Loucy (cell line): ENCODE measurements around the gene SLC35A4.

Source experiments
- H2AFZ ChIP-seq: fragments of 200-600 bp; sonication (generic); 2 replicates; pipeline ENCODE4 v1.6.0; 2016; ENCODE audit warnings: antibody characterized with exemption, mild to moderate bottlenecking, low read length, moderate library complexity
- H3F3A ChIP-seq: fragments of 200-600 bp; 2 replicates; pipeline ENCODE4 v1.6.0; 2016; ENCODE audit warnings: antibody characterized with exemption, low read depth, mild to moderate bottlenecking
- H3K27me3 ChIP-seq: fragments of 200-600 bp; sonication (generic); 2 replicates; pipeline ENCODE4 v1.6.1; 2014; ENCODE audit warnings: low read length, mild to moderate bottlenecking; ENCODE audit not compliant: insufficient read depth, poor library complexity, severe bottlenecking
- H3K36me3 ChIP-seq: fragments of 200-600 bp; sonication (generic); 2 replicates; pipeline ENCODE4 v1.6.1; 2016; ENCODE audit warnings: low read length; ENCODE audit not compliant: insufficient read depth
- H3K4me1 ChIP-seq: fragments of 200-600 bp; sonication (generic); 2 replicates; pipeline ENCODE4 v1.5.1; 2014; ENCODE audit warnings: low read length, mild to moderate bottlenecking; ENCODE audit not compliant: insufficient read depth, poor library complexity, severe bottlenecking
- H3K4me2 ChIP-seq: fragments of 200-600 bp; sonication (generic); 2 replicates; pipeline ENCODE4 v1.6.0; 2014; ENCODE audit warnings: antibody characterized with exemption, low read length, low read depth, mild to moderate bottlenecking; ENCODE audit not compliant: poor library complexity, severe bottlenecking
- H3K4me3 ChIP-seq: fragments of 200-600 bp; sonication (generic); 2 replicates; pipeline ENCODE4 v1.5.1; 2014; ENCODE audit warnings: low read length, mild to moderate bottlenecking, mixed read lengths; ENCODE audit not compliant: poor library complexity, severe bottlenecking
- H3K79me2 ChIP-seq: fragments of 200-600 bp; sonication (generic); 2 replicates; pipeline ENCODE4 v1.6.1; 2014; ENCODE audit warnings: low read length; ENCODE audit not compliant: insufficient read depth
- H3K9ac ChIP-seq: fragments of 200-600 bp; sonication (generic); 2 replicates; pipeline ENCODE4 v1.6.0; 2014; ENCODE audit warnings: mild to moderate bottlenecking, low read depth, low read length, moderate library complexity; ENCODE audit not compliant: poor library complexity, severe bottlenecking
- H3K9me2 ChIP-seq: fragments of 200-600 bp; sonication (generic); replicated peaks from 2 replicates; pipeline ENCODE4 v1.6.1; 2016; ENCODE audit warnings: low read depth, low read length, mixed read lengths
- H3K9me3 ChIP-seq: fragments of 200-600 bp; sonication (generic); 2 replicates; pipeline ENCODE4 v1.6.1; 2014; ENCODE audit warnings: mild to moderate bottlenecking, antibody characterized with exemption, low read length, low read depth; ENCODE audit not compliant: insufficient read depth
- H4K20me1 ChIP-seq: fragments of 200-600 bp; sonication (generic); 2 replicates; pipeline ENCODE4 v1.6.0; 2014; ENCODE audit warnings: antibody characterized with exemption, low read length, mild to moderate bottlenecking; ENCODE audit not compliant: insufficient read depth, poor library complexity, severe bottlenecking
- EZH2phosphoT487 ChIP-seq: fragments of 200-600 bp; IDR thresholded peaks from 2 replicates; pipeline ENCODE4 v1.6.1; 2018; ENCODE audit warnings: antibody characterized with exemption, mild to moderate bottlenecking, moderate library complexity, borderline replicate concordance
- TF ChIP-seq, protein P1 (sequence below): fragments of 200-600 bp; sonication (generic); conservative IDR thresholded peaks from 2 replicates; pipeline ENCODE4 v1.5.1; 2014; ENCODE audit warnings: mild to moderate bottlenecking, antibody characterized with exemption, low read length

The SLC35A4 gene

DNA sequence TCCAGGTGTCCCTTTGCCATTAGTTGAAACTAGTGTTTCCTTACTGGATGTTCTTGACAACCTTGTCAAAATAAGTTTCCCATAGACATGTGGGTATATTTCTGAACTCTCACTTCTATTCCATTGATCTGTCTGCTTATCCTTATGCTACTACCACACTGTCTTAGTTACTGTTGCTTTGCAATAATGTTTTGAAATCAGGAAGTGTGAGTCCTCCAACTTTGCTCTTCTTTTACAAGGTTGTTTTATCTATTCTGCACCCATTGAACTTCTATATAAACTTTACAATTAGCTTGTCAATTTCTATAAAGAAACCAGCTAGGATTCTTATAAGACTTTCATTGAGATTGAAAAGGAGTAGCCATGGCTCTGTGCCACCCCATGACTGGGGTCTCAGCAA lies 44.1 kb downstream of the SLC35A4 start:
- Histone ChIP-seq H3F3A (no peaks in the 10 kb centered on the region), H4K20me1 (no peaks in the 10 kb centered on the region), H3K79me2 (no peaks in the 10 kb centered on the region), H2AFZ (no peak overlapping the region), H3K27me3 (no peaks in the 10 kb centered on the region), H3K4me3 (no peak overlapping the region), H3K4me2 (no peak overlapping the region), H3K9ac (no peak overlapping the region), H3K9me2 (no peaks in the 10 kb centered on the region), H3K36me3 (no peaks in the 10 kb centered on the region), H3K4me1 (peaks cover 16% of the 10 kb centered on the region), H3K9me3 (no peaks in the 10 kb centered on the region)
- TF ChIP-seq EZH2phosphoT487, result no peak
- TF ChIP-seq, protein P1, sequence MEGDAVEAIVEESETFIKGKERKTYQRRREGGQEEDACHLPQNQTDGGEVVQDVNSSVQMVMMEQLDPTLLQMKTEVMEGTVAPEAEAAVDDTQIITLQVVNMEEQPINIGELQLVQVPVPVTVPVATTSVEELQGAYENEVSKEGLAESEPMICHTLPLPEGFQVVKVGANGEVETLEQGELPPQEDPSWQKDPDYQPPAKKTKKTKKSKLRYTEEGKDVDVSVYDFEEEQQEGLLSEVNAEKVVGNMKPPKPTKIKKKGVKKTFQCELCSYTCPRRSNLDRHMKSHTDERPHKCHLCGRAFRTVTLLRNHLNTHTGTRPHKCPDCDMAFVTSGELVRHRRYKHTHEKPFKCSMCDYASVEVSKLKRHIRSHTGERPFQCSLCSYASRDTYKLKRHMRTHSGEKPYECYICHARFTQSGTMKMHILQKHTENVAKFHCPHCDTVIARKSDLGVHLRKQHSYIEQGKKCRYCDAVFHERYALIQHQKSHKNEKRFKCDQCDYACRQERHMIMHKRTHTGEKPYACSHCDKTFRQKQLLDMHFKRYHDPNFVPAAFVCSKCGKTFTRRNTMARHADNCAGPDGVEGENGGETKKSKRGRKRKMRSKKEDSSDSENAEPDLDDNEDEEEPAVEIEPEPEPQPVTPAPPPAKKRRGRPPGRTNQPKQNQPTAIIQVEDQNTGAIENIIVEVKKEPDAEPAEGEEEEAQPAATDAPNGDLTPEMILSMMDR, result no peak

DNA sequence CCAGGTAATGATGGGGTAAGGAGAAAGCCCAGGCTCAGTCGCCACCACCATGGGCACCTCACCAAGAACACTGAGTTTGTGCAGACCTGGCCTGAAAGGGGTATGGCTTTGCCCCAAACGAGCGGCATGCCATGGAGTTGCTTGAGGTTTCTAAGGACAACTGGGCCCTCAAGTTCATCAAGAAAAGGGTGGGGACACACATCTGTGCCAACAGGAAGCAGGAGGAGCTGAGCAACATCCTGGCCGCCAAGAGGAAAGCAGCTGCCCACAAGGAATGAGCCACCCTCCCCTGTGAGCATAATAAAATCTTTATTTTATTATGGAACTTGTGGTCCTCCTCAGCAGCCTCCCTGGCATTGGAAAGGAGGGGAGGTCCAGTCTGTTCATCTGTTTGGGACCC lies 44.5 kb downstream of the SLC35A4 start:
- Histone ChIP-seq H3K36me3 (no peaks in the 10 kb centered on the region), H3F3A (no peaks in the 10 kb centered on the region), H4K20me1 (no peaks in the 10 kb centered on the region), H3K9ac (no peak overlapping the region), H3K9me3 (no peaks in the 10 kb centered on the region), H3K9me2 (no peaks in the 10 kb centered on the region), H3K4me1 (peaks cover 16% of the 10 kb centered on the region), H3K27me3 (no peaks in the 10 kb centered on the region), H2AFZ (no peak overlapping the region), H3K4me3 (no peak overlapping the region), H3K79me2 (no peaks in the 10 kb centered on the region), H3K4me2 (no peak overlapping the region)
- TF ChIP-seq, protein P1, result no peak
- no peak for TF ChIP-seq EZH2phosphoT487

DNA sequence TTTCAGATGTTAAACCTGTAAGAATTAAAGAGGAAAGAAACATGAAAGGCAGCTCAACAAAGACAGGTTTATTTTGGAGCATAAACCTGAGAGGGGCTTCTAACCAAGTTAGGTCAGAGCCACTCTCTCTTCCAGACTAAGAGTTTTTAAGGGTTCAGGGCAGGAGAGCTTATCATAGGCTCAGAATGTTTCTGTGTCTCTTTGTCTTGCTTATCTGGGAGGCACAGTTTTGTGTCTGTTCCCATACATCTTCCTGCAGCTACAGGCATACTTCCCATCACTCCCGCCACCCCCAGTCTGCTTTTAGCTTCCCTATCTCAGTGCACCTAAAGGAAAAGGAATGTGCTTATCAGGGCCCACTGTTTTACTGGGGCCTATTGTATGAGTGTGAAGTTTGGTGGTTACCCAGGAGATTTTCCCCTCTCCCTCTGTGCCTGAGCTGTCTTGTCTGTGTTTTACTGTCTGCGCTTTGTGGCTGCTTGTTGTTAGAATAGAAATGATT lies 46.4 kb downstream of the SLC35A4 start:
- Histone ChIP-seq H3K4me3 (no peak overlapping the region), H3K36me3 (no peaks in the 10 kb centered on the region), H3K79me2 (no peaks in the 10 kb centered on the region), H3K4me2 (no peak overlapping the region), H3K4me1 (peaks cover 16% of the 10 kb centered on the region), H2AFZ (no peak overlapping the region), H3K9me3 (no peaks in the 10 kb centered on the region), H3K9me2 (no peaks in the 10 kb centered on the region), H3K9ac (no peak overlapping the region), H4K20me1 (no peaks in the 10 kb centered on the region), H3K27me3 (no peaks in the 10 kb centered on the region), H3F3A (no peaks in the 10 kb centered on the region)
- TF ChIP-seq EZH2phosphoT487, result no peak
- TF ChIP-seq, protein P1, result no peak
